Measurements from ENCODE around the gene LNX2.

LNX2 gene

DNA sequence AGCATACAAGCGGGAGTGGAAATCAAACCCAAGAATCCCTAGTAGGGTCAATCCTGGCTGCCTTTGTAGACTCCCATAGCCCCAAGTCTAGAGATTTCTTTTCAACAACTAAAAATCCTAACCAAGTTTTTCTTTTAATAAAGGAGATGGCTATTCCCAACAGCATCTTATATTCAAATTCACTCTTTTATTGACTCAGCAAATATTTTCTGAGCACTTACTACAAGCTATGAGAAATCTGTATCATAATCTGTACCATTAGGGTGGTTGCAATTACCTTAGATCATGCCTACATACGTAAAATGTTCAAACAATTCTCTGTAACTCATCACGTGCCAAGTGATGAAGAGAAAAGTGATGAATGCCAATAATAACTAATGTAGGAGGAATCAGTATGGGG lies 54.5 kb downstream of the LNX2 start:
- Histone ChIP-seq H3K79me2 (ENCODE audit: insufficient read depth, low read length) (no peaks in the 10 kb centered on the region), H3K4me1 (ENCODE audit: insufficient read depth, low read length, severe bottlenecking) (no peaks in the 10 kb centered on the region), H3K4me2 (ENCODE audit: low read length) (no peak overlapping the region), H3K9me3 (ENCODE audit: low read length) (no peaks in the 10 kb centered on the region), H3K27me3 (ENCODE audit: insufficient read depth, low read length) (no peaks in the 10 kb centered on the region), H3K4me3 (ENCODE audit: low read depth, low read length, poor library complexity, severe bottlenecking) (no peak overlapping the region), H4K20me1 (ENCODE audit: insufficient read depth, low read length) (no peaks in the 10 kb centered on the region), H3K9me2 (ENCODE audit: low read depth, low read length) (no peaks in the 10 kb centered on the region), H3F3A (ENCODE audit: insufficient read depth, low read length) (no peaks in the 10 kb centered on the region), H3K9ac (ENCODE audit: low read length) (no peak overlapping the region), H2AFZ (ENCODE audit: low read length) (no peak overlapping the region), H3K36me3 (ENCODE audit: insufficient read depth, low read length) (peaks cover 38% of the 10 kb centered on the region; the same call in 1 of the 2 replicates), H3K27ac (ENCODE audit: low read depth, low read length, poor library complexity, severe bottlenecking) (no peak overlapping the region)
- TF ChIP-seq, protein P1, sequence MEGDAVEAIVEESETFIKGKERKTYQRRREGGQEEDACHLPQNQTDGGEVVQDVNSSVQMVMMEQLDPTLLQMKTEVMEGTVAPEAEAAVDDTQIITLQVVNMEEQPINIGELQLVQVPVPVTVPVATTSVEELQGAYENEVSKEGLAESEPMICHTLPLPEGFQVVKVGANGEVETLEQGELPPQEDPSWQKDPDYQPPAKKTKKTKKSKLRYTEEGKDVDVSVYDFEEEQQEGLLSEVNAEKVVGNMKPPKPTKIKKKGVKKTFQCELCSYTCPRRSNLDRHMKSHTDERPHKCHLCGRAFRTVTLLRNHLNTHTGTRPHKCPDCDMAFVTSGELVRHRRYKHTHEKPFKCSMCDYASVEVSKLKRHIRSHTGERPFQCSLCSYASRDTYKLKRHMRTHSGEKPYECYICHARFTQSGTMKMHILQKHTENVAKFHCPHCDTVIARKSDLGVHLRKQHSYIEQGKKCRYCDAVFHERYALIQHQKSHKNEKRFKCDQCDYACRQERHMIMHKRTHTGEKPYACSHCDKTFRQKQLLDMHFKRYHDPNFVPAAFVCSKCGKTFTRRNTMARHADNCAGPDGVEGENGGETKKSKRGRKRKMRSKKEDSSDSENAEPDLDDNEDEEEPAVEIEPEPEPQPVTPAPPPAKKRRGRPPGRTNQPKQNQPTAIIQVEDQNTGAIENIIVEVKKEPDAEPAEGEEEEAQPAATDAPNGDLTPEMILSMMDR (IDR thresholded peaks at IDR 0.05; ENCODE audit: low read length) = no peak
- no peak for TF ChIP-seq EZH2 (IDR thresholded peaks at IDR 0.05; ENCODE audit: borderline replicate concordance, low read length)

DNA sequence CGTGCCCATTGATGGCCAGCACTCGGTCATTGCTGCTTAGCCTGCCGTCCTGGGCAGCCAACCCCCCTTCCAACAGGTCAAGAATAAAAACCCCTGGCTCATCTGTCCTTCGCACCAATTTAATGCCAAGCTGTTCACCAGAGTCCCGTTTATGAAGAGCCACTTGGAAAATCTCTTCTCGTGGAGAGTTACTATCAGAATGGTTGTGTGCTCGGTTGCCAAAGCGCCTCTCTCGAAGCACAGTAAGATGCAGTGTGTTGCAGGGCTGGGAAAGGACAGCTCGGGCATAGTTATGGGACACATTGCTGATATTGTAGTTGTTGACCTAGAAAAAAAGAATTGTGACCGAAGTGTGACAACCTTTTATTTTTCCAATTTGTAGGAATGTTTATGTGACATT lies 57.9 kb downstream of the LNX2 start:
- no peaks in the 10 kb centered on the region for H4K20me1 ChIP-seq (ENCODE audit: insufficient read depth, low read length)
- H3K9ac ChIP-seq (ENCODE audit: low read length) = no peak overlapping the region
- H3K9me3 ChIP-seq (ENCODE audit: low read length) = no peaks in the 10 kb centered on the region
- H3K4me1 ChIP-seq (ENCODE audit: insufficient read depth, low read length, severe bottlenecking) = no peaks in the 10 kb centered on the region
- no peak overlapping the region for H3K4me2 ChIP-seq (ENCODE audit: low read length)
- peaks cover 34% of the 10 kb centered on the region; the same call in 1 of the 2 replicates for H3K36me3 ChIP-seq (ENCODE audit: insufficient read depth, low read length)
- H3K79me2 ChIP-seq (ENCODE audit: insufficient read depth, low read length) = no peaks in the 10 kb centered on the region
- no peak overlapping the region for H2AFZ ChIP-seq (ENCODE audit: low read length)
- no peak overlapping the region for H3K27ac ChIP-seq (ENCODE audit: low read depth, low read length, poor library complexity, severe bottlenecking)
- no peaks in the 10 kb centered on the region for H3K9me2 ChIP-seq (ENCODE audit: low read depth, low read length)
- no peaks in the 10 kb centered on the region for H3F3A ChIP-seq (ENCODE audit: insufficient read depth, low read length)
- no peaks in the 10 kb centered on the region for H3K27me3 ChIP-seq (ENCODE audit: insufficient read depth, low read length)
- H3K4me3 ChIP-seq (ENCODE audit: low read depth, low read length, poor library complexity, severe bottlenecking) = no peak overlapping the region
- TF ChIP-seq, protein P1 (IDR thresholded peaks at IDR 0.05; ENCODE audit: low read length) = no peak
- TF ChIP-seq EZH2 (IDR thresholded peaks at IDR 0.05; ENCODE audit: borderline replicate concordance, low read length) = no peak

DNA sequence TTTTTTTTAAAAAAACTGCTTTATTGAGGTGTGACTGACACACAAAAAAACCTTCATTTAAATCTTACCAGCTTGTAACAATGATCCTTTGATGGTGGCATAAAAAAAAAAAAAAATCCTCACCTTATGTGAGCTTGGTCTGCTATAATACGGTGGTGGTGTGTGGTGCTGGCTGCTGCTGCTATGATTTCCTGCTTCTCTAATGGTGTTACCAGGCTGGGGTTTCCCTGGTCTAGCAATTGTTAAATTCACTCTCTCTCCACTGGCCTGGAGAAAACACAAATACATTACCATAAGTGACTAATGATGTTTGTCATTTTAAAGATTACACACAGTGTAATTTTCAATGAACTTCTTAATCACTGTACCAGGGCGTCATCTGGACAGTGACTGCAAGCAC lies 60.6 kb downstream of the LNX2 start:
- Histone ChIP-seq H3K27ac (ENCODE audit: low read depth, low read length, poor library complexity, severe bottlenecking) (no peak overlapping the region), H3K9me2 (ENCODE audit: low read depth, low read length) (no peaks in the 10 kb centered on the region), H3K4me2 (ENCODE audit: low read length) (no peak overlapping the region), H2AFZ (ENCODE audit: low read length) (no peak overlapping the region), H3K79me2 (ENCODE audit: insufficient read depth, low read length) (no peaks in the 10 kb centered on the region), H3K9me3 (ENCODE audit: low read length) (no peaks in the 10 kb centered on the region), H3K9ac (ENCODE audit: low read length) (no peak overlapping the region), H4K20me1 (ENCODE audit: insufficient read depth, low read length) (no peaks in the 10 kb centered on the region), H3K36me3 (ENCODE audit: insufficient read depth, low read length) (peaks cover 26% of the 10 kb centered on the region), H3K27me3 (ENCODE audit: insufficient read depth, low read length) (no peaks in the 10 kb centered on the region), H3K4me1 (ENCODE audit: insufficient read depth, low read length, severe bottlenecking) (no peaks in the 10 kb centered on the region), H3K4me3 (ENCODE audit: low read depth, low read length, poor library complexity, severe bottlenecking) (no peak overlapping the region), H3F3A (ENCODE audit: insufficient read depth, low read length) (no peaks in the 10 kb centered on the region)
- TF ChIP-seq, protein P1 (IDR thresholded peaks at IDR 0.05; ENCODE audit: low read length) = no peak
- TF ChIP-seq EZH2 (IDR thresholded peaks at IDR 0.05; ENCODE audit: borderline replicate concordance, low read length) = no peak
